SH-SY5Y (cell line): ENCODE results near the gene PRKG1.

Source experiments
- GATA2 ChIP-seq: IDR thresholded peaks from 2 replicates; pipeline ENCODE4 v1.6.1; 2011; ENCODE audit warnings: mild to moderate bottlenecking, low read depth, low read length
- GATA3 ChIP-seq: IDR thresholded peaks from 2 replicates; pipeline ENCODE4 v1.6.1; 2011; ENCODE audit warnings: low read depth, mild to moderate bottlenecking, low read length, moderate library complexity

GRCh38 chr10:51691135-51691534 is 616.8 kb downstream of the PRKG1 start:
- TF ChIP-seq GATA3 (no peak), GATA2 (no peak)
